BE2C (cell line): ENCODE measurements around the gene ZBTB16.

ENCODE experiments used
- DNase-seq: peaks from one replicate; pipeline ENCODE4 v3.0.0-alpha.2; 2020
- H3K27me3 ChIP-seq: fragments of 250-450 bp; sonication (Bioruptor Pico); 2 replicates; pipeline ENCODE4 v1.5.1; 2020; ENCODE audit warnings: mild to moderate bottlenecking
- H3K36me3 ChIP-seq: fragments of 250-450 bp; sonication (Bioruptor Pico); 2 replicates; pipeline ENCODE4 v1.5.1; 2020; ENCODE audit warnings: mild to moderate bottlenecking
- H3K4me1 ChIP-seq: fragments of 250-450 bp; sonication (Bioruptor Pico); 2 replicates; pipeline ENCODE4 v1.5.1; 2020
- H3K4me3 ChIP-seq: 2 replicates; pipeline ENCODE4 v1.5.1; 2011; ENCODE audit warnings: low read depth, low read length
- H3K9me3 ChIP-seq: fragments of 250-450 bp; sonication (Bioruptor Pico); 2 replicates; pipeline ENCODE4 v1.5.1; 2020
- TF ChIP-seq, protein P1 (sequence below): IDR thresholded peaks from 2 replicates; pipeline ENCODE4 v1.5.1; 2012; ENCODE audit warnings: mild to moderate bottlenecking, low read depth, low read length

The ZBTB16 gene

DNA sequence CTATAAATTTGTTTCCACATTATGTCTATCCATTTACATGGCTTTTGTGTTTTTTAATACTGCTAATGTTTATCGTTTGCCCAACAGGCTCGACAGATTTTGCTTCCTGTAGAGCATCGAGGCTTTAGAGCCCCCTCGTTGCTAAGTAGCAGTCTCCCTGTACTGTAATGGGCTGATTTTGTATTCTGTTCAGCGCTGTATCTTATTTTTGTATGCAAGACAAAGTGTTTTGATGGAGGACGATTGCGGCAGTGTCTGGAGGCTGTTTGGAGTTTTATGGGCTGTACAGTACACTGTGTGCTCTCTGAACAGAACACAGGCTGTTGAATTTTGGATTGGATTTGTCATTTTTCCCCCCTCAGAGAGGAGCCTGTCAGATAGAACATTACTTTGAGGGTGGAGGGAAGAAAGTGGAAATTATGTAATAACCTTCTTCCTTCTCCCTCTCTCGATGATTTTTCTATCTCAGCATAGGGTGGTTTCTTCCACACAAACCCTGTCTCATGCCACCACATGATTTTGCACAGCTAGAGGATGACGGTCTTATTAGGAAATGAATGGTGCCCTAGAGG is 104.4 kb downstream of the ZBTB16 start:
- Histone ChIP-seq H3K9me3 (no peaks in the 10 kb centered on the region), H3K36me3 (no peaks in the 10 kb centered on the region), H3K4me1 (peaks cover 34% of the 10 kb centered on the region), H3K27me3 (peaks cover 13% of the 10 kb centered on the region), H3K4me3 (peak overlapping the region; percentile 44)
- no peak for DNase-seq
- TF ChIP-seq, protein P1, sequence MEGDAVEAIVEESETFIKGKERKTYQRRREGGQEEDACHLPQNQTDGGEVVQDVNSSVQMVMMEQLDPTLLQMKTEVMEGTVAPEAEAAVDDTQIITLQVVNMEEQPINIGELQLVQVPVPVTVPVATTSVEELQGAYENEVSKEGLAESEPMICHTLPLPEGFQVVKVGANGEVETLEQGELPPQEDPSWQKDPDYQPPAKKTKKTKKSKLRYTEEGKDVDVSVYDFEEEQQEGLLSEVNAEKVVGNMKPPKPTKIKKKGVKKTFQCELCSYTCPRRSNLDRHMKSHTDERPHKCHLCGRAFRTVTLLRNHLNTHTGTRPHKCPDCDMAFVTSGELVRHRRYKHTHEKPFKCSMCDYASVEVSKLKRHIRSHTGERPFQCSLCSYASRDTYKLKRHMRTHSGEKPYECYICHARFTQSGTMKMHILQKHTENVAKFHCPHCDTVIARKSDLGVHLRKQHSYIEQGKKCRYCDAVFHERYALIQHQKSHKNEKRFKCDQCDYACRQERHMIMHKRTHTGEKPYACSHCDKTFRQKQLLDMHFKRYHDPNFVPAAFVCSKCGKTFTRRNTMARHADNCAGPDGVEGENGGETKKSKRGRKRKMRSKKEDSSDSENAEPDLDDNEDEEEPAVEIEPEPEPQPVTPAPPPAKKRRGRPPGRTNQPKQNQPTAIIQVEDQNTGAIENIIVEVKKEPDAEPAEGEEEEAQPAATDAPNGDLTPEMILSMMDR = no peak

DNA sequence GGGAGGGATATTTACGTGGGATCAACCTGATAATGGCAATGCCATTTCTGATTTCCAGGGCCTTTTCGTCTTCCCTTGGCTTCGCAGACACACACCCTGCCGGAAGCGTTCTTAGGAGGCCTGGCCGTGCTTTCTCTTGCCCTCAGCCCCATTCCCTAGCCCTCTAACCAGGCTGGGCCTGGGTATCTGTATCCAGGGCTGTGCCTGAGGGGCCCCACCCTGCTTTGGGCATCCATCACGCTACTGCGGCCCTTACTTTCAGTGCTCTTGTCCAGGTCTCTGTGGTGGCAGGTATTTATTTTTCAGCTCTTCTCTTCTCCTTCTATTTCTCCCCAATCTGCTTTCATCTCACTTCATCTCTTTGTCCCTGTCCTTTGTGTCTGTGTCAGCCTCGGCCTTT is 105.0 kb downstream of the ZBTB16 start:
- TF ChIP-seq, protein P1 = no peak
- no peaks in the 10 kb centered on the region for H3K36me3 ChIP-seq
- H3K9me3 ChIP-seq = no peaks in the 10 kb centered on the region
- DNase-seq = no peak
- peaks cover 30% of the 10 kb centered on the region for H3K4me1 ChIP-seq
- H3K27me3 ChIP-seq = peaks cover 20% of the 10 kb centered on the region
- no peak overlapping the region for H3K4me3 ChIP-seq

DNA sequence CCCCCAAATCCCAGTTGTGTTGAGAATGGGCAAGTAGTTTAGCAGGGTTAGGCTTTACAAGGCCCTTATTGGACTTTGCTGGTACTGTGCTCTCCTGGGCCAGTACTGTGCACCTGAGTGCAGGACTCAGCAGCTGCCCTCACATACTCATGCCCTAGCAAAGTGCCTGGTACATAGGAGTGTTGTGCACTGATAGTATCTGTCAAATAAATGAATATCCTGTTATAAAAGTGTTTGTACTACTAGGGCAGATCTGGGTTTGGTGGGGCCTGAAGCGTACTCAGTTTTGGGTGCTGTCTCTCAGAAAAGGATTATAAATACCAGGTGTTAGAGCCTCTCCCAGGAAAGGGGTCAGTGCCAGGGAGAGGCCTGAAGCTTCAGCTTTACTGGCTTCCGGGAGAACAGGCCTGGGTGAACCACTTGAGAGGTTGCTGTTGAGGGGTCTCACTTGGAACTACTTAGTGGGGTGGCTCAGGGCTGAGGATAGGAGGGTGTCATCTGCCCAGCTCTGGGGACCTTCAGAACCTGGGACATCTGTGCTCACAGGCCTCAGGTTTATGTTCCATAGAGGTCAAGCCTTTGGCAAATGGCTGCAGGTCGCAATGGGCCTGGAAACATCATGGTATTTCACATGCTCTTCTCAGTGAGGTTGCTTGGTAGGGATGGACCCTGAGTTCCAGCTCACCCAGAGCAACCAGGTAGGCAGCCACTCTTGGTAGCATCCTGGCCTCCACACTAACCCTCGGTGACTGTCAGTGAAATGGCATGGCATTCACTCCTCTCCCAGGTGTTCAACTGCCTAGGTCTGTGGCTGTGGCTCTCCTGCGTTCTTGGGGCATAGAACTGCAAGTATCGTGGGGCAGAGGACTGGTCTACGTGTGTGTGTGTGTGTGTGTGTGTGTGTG is 106.1 kb downstream of the ZBTB16 start:
- Histone ChIP-seq H3K36me3 (no peaks in the 10 kb centered on the region), H3K4me1 (peaks cover 30% of the 10 kb centered on the region), H3K9me3 (no peaks in the 10 kb centered on the region), H3K27me3 (peaks cover 21% of the 10 kb centered on the region), H3K4me3 (no peak overlapping the region)
- no peak for DNase-seq
- TF ChIP-seq, protein P1 = no peak

DNA sequence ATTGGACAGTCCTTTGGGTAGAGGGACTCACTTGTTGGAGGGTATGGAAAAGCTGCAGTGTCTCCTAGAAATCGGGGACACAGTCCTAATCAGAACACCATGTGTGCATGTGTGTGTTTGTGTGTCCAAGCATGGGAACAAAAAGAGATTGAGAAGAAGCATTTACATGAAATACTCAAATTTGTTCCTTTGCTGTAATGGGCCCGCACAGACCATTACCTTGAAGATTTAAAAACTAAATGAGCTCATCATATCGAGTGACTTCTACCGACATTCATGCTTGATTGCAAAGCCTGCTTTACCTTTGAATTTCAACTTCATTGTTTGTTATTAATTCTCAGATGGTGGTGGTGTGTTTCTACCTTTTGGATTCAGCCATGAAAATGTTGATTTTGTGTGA is 106.9 kb downstream of the ZBTB16 start:
- peaks cover 21% of the 10 kb centered on the region for H3K27me3 ChIP-seq
- no peaks in the 10 kb centered on the region for H3K9me3 ChIP-seq
- TF ChIP-seq, protein P1 = no peak
- no peak overlapping the region for H3K4me3 ChIP-seq
- no peaks in the 10 kb centered on the region for H3K36me3 ChIP-seq
- DNase-seq = no peak
- peaks cover 30% of the 10 kb centered on the region for H3K4me1 ChIP-seq

DNA sequence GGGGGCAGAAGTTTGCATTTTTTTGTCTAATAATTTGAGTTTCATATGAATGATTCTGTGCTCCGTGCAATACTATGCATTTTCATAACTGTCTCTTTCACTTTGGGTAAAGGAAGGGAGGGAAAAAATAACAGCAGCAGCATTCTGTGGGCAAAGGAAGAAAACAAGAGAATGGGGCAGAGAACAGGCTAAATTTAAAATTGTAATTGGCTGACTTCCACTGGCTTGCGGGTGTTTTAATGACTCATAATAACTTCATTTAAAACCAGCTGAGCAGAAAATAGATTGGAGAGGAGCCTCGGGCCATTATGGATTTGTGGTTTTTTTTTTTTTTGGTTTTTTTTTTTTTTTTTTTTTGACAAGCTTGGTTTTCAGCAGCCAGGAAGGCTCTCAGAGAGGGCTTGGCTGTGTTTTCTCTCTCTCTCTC is 107.4 kb downstream of the ZBTB16 start:
- H3K27me3 ChIP-seq = peaks cover 21% of the 10 kb centered on the region

More for the DNA sequence above, 107.4 kb downstream of the ZBTB16 start:
- DNase-seq = peak; percentile 28
- Histone ChIP-seq H3K36me3 (no peaks in the 10 kb centered on the region), H3K9me3 (no peaks in the 10 kb centered on the region), H3K4me1 (peaks cover 29% of the 10 kb centered on the region), H3K4me3 (no peak overlapping the region)
- TF ChIP-seq, protein P1 = no peak
